ENCODE data around the gene ANTXRL. TPM values are rescaled to one million over a fixed set of nuclear protein-coding genes. Genes with fewer than 3 reads are reported as not detected.
"Not testable (repeated sequence)": the region's sequence is repeated elsewhere in the genome, so short reads cannot be mapped to it uniquely, and the experiment has no call there.

Gene ANTXRL
- polyA plus RNA-seq, 1 donor from 2014 or later: not detected

- no peak overlapping the region for H3K4me3 ChIP-seq (ENCODE audit: low read length)
- no peaks in the 10 kb centered on the region for H4K20me1 ChIP-seq (ENCODE audit: insufficient read depth)
- H3K27ac ChIP-seq (ENCODE audit: low read length): no peak overlapping the region
- H3K4me2 ChIP-seq (ENCODE audit: low read length): no peak overlapping the region
- H3K9me3 ChIP-seq (ENCODE audit: low read length): no peaks in the 10 kb centered on the region
- H3K27me3 ChIP-seq (ENCODE audit: insufficient read depth, low read depth, low read length): no peaks in the 10 kb centered on the region
- no peaks in the 10 kb centered on the region for H3K9me2 ChIP-seq (ENCODE audit: insufficient read depth, low read length)
- no peaks in the 10 kb centered on the region for H3K36me3 ChIP-seq (ENCODE audit: insufficient read depth, low read length)
- no peaks in the 10 kb centered on the region for H3K79me2 ChIP-seq (replicated peaks; ENCODE audit: insufficient read depth, low read length)
- H2AFZ ChIP-seq (ENCODE audit: low read depth, low read length): no peak overlapping the region
- H3F3A ChIP-seq (ENCODE audit: insufficient read depth, low read length, poor library complexity, severe bottlenecking): no peaks in the 10 kb centered on the region
- TF ChIP-seq EP300 (conservative IDR thresholded peaks at IDR 0.05; ENCODE audit: poor library complexity, severe bottlenecking) (no peak), CTCF (IDR thresholded peaks at IDR 0.05; ENCODE audit: poor library complexity, severe bottlenecking) (peak; percentile 31)
- H3K9ac ChIP-seq (ENCODE audit: low read length): no peak overlapping the region
Measured at GRCh38 chr10:46255801-46256747, 30.7 kb upstream of the ANTXRL start.

- Histone ChIP-seq H3K9me3 (ENCODE audit: low read length) (no peaks in the 10 kb centered on the region), H3K27ac (ENCODE audit: low read length) (no peak overlapping the region), H3K27me3 (ENCODE audit: insufficient read depth, low read depth, low read length) (no peaks in the 10 kb centered on the region), H3F3A (ENCODE audit: insufficient read depth, low read length, poor library complexity, severe bottlenecking) (no peaks in the 10 kb centered on the region), H4K20me1 (ENCODE audit: insufficient read depth) (no peaks in the 10 kb centered on the region), H3K4me2 (ENCODE audit: low read length) (no peak overlapping the region), H3K79me2 (replicated peaks; ENCODE audit: insufficient read depth, low read length) (no peaks in the 10 kb centered on the region), H3K4me3 (ENCODE audit: low read length) (no peak overlapping the region), H2AFZ (ENCODE audit: low read depth, low read length) (no peak overlapping the region), H3K9me2 (ENCODE audit: insufficient read depth, low read length) (no peaks in the 10 kb centered on the region), H3K9ac (ENCODE audit: low read length) (no peak overlapping the region), H3K36me3 (ENCODE audit: insufficient read depth, low read length) (no peaks in the 10 kb centered on the region)
- TF ChIP-seq RAD21 (conservative IDR thresholded peaks at IDR 0.05) (no peak), TAF1 (IDR thresholded peaks at IDR 0.05; ENCODE audit: low read depth) (no peak), CTCF (IDR thresholded peaks at IDR 0.05; ENCODE audit: poor library complexity, severe bottlenecking) (no peak)
- TF ChIP-seq, protein P1, sequence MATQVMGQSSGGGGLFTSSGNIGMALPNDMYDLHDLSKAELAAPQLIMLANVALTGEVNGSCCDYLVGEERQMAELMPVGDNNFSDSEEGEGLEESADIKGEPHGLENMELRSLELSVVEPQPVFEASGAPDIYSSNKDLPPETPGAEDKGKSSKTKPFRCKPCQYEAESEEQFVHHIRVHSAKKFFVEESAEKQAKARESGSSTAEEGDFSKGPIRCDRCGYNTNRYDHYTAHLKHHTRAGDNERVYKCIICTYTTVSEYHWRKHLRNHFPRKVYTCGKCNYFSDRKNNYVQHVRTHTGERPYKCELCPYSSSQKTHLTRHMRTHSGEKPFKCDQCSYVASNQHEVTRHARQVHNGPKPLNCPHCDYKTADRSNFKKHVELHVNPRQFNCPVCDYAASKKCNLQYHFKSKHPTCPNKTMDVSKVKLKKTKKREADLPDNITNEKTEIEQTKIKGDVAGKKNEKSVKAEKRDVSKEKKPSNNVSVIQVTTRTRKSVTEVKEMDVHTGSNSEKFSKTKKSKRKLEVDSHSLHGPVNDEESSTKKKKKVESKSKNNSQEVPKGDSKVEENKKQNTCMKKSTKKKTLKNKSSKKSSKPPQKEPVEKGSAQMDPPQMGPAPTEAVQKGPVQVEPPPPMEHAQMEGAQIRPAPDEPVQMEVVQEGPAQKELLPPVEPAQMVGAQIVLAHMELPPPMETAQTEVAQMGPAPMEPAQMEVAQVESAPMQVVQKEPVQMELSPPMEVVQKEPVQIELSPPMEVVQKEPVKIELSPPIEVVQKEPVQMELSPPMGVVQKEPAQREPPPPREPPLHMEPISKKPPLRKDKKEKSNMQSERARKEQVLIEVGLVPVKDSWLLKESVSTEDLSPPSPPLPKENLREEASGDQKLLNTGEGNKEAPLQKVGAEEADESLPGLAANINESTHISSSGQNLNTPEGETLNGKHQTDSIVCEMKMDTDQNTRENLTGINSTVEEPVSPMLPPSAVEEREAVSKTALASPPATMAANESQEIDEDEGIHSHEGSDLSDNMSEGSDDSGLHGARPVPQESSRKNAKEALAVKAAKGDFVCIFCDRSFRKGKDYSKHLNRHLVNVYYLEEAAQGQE (IDR thresholded peaks at IDR 0.05; ENCODE audit: borderline replicate concordance): no peak
Measured at GRCh38 chr10:46257099-46257498, 29.7 kb upstream of the ANTXRL start.

- H3F3A ChIP-seq (ENCODE audit: insufficient read depth, low read length, poor library complexity, severe bottlenecking); H3K79me2 ChIP-seq (replicated peaks; ENCODE audit: insufficient read depth, low read length); H3K4me3 ChIP-seq (ENCODE audit: low read length); H3K27me3 ChIP-seq (ENCODE audit: insufficient read depth, low read depth, low read length); H3K9me2 ChIP-seq (ENCODE audit: insufficient read depth, low read length); H3K27ac ChIP-seq (ENCODE audit: low read length); H3K36me3 ChIP-seq (ENCODE audit: insufficient read depth, low read length); H2AFZ ChIP-seq (ENCODE audit: low read depth, low read length); H3K4me2 ChIP-seq (ENCODE audit: low read length); H3K9ac ChIP-seq (ENCODE audit: low read length); H3K9me3 ChIP-seq (ENCODE audit: low read length); H4K20me1 ChIP-seq (ENCODE audit: insufficient read depth): not testable (repeated sequence)
Measured at GRCh38 chr10:46262906-46263560, 23.8 kb upstream of the ANTXRL start.

All from neural cell (in vitro differentiated cells).